NCI-H2081 treated with DMSO at 0.1 percent for 48 hours (cell line): ENCODE measurements around the gene ZNF195.
"Not testable (repeated sequence)": the region's sequence is repeated elsewhere in the genome, so short reads cannot be mapped to it uniquely, and the experiment has no call there.

Experiments used
- DNase-seq: peaks from one replicate; lab custom pipeline; 2025; lab: John Stamatoyannopoulos, UW

The ZNF195 gene

GRCh38 chr11:3402181-3402860 is 23.4 kb upstream of the ZNF195 start:
- not testable (repeated sequence) for DNase-seq

DNA sequence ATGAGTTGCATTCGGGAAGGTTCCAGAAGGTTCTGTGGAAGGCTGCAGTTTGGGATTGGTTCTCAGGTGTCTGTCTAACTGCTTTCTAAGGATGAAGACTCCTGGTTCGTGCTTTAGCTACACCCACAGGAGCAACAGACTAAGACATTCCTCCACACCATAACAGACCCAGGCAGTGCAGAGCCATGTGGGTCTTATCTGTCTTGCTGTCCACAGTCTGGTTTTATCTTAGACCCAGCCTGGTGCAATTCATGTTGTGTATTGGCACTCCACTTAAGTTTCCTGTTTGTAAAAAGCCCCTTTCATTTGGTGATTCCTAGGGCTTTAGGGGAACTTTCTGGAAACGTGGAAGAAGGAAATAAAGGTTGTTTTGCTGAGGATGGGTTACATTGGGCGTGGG is 22.1 kb upstream of the ZNF195 start:
- not testable (repeated sequence) for DNase-seq

- DNase-seq = not testable (repeated sequence)
Measured at GRCh38 chr11:3398509-3398908, 19.6 kb upstream of the ZNF195 start.

DNA sequence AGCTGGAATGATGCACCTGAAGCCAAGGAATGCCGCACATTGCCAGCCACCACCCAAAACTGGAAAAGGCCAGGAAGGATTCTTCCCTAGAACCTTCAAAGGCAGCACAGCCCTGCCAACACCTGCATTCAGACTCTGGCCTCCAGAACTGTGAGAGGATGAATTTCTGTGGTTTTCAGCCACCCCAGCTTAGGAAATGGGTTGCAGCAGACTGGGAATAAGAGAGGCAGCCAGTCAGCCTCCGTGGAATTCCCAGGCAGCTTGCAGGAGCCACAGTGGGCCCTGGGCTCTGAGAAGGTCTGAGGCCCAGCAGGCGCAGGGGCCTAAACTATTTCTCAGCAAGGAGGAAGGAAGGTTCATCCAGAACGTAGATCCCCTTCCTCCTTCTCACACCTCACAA is 19.2 kb upstream of the ZNF195 start:
- DNase-seq = not testable (repeated sequence)

GRCh38 chr11:3397210-3397609 is 18.3 kb upstream of the ZNF195 start:
- not testable (repeated sequence) for DNase-seq

DNA sequence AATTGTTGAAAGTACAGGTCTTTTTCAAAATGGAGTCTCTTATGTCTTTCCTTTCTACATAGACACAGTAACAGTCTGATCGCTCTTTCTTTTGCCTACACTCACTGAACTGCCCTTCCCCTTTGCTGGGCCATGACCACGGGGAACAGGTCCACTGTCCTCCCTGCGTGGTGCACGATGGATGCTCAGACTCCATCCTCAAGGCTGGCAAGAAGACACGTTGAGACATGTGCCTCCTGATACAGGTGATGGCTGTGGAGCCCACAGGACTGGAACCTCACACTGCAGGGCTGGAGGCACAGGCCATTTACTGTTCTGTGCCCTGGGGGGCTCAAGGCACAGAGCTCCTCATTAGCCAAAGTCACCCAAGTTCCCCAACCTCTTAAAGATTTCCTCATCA is 16.5 kb upstream of the ZNF195 start:
- not testable (repeated sequence) for DNase-seq

GRCh38 chr11:3394956-3395355 is 16.0 kb upstream of the ZNF195 start:
- not testable (repeated sequence) for DNase-seq

- DNase-seq = not testable (repeated sequence)
Measured at GRCh38 chr11:3393450-3393849, 14.5 kb upstream of the ZNF195 start.

DNA sequence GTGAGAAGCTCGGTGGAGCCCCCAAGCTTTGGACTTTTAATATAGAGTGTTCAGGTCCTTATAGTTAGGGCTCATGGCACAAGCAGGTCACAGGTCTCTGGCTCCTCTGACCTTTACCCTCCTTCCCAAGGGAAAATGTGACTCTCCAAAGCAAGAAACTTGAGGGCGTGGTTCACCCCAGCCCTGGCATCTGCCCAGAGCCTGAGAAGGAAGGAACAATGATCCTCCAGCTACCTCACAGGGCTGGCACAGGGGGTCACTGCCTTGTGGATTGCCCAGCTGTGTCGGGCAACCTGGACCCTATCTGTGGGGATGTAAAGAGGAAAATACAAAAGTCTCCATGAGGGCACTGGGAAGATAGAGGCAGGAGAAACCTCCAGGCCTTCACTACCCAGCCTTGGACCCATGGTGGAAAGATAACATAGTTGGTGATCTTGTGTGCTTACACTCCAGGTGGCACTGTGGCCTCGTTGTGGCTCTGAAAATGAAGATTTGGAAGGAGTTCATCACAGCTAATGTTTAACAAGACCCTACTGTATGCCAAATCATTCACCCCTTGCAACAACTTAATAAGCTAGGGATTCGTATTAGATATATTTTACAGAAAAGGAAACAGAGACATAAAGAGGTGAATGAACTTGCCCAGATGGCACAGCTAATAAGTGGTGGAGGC is 3.8 kb upstream of the ZNF195 start:
- DNase-seq = no peak

DNA sequence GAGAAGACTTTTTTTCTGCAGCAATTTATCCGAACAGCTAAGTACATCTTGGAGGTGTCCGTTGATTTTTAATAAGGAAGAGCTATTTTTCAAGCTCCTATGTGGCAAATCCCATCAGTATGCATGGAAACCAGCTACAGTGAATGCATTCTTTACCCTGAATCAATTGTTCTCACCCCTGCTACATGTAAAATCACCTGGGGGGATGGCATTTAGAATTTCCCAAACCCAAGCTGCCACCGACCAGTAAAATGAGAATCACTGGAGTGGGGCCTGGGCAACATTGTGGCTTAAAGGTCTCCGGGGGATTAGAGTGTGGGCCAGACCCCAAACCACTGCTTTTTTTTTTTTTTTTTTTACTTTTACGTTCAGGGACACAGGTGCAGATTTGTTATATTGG is 2.8 kb upstream of the ZNF195 start:
- no peak for DNase-seq

DNA sequence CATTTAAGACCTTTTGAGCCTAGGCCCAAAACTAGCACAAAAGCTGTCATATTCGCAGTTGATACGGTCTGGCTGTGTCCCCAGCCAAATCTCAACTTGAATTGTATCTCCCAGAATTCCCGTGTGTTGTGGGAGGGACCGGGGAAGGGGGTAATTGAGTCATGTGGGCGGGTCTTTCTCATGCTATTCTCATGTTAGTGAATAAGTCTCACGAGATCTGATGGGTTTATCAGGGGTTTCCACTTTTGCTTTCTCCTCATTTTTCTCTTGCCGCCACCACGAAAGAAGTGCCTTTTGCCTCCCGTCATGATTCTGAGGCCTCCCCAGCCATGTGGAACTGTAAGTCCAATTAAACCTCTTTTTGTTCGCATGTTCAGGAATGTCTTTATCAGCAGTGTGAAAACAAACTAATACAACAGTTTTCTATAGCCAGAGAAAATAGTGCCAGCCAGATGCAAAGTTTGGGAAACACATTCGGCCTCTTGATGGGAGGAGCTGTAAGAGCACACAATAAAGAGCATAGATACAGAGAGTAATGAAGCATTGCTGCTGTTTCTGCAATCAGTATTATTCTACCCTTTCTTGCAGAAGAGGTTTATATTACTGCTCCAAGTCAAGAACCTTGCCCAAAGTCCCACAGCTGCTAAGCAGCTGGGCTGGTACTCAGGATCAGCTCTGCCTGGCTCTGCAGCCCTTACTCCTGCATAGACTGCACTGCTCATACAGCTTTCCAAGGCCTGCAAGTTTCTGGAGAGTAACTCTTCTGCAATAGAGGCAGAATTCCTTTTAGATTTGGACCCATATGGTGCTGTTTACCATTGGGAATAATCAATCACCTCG is 2.0 kb upstream of the ZNF195 start:
- DNase-seq = no peak

DNA sequence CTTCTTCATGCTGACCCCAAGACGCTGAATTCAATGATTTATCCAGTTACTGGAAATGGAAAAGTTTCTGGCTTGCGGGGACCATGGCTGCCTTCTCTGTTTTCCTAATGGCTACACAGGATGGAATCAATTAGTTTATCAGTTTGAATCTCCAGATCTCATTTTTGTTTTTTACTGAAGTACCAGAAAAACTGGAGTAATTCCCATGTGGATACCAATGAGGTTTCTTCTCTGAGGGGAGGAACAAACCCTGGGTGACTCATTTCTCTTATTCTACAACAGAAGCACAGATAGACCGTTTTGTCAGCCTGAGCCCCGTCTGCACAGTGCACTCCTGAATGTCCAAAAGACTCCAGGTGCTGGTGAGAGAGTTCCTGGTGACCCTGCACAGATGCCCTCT is 3.4 kb downstream of the ZNF195 start:
- no peak for DNase-seq

GRCh38 chr11:3370311-3370870 is 8.6 kb downstream of the ZNF195 start:
- DNase-seq = no peak

GRCh38 chr11:3369366-3369765 is 9.6 kb downstream of the ZNF195 start:
- no peak for DNase-seq

GRCh38 chr11:3368199-3368598 is 10.7 kb downstream of the ZNF195 start:
- DNase-seq = no peak

GRCh38 chr11:3367221-3367620 is 11.7 kb downstream of the ZNF195 start:
- no peak for DNase-seq

GRCh38 chr11:3359092-3359824 is 19.7 kb downstream of the ZNF195 start:
- no peak for DNase-seq

DNA sequence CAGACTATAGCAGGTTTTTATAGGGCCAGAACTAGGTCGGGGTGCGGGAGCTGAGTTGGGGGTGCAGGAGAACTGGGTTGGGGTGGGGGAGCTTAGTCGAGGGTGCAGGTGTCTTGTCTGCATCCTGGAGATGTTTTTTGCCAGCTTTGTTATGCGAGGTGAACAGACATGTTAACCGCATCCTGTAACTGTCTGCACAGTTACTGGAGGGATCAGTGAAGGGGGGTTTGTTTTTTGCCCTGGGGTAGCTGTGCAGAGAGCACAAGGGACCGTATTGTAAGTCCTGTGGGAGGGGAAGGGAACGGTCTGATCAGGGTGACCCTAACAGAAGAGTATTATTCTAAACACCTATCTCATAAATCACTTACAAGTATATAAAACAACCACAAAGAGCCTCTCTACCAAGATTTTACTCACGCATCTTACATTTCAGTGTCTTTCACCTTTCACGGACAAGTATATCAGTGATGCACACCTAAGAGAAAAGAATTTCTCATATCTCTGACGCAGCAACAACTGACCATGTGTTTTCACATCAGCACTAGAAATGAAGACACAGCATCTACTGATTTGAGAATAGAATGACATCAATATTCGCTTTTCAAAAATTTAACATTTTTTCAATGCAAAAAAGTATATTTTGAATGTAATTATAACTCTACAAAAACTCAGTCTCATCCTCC is 20.8 kb downstream of the ZNF195 start:
- DNase-seq = no peak

DNA sequence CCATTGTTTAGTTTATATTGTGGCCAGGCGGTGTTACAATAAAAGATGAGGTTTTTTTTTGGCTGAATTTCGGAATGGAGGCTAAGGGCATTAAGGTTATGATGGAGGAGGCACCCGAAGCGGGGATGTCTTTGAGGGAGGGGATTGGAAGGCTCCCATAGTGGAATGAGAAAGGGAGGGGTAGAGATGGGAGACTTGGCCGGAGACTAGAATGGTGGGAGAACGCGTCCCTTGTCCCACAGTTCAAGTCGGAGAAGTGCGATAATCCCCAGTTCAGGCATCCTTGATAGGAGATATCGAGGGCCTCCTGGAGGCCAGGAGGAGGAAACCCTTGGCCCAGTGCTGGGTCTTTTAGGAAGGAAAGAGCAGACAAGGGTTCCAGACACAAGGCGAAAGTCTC is 21.6 kb downstream of the ZNF195 start:
- DNase-seq = no peak

GRCh38 chr11:3356858-3357257 is 22.1 kb downstream of the ZNF195 start:
- DNase-seq = no peak

DNA sequence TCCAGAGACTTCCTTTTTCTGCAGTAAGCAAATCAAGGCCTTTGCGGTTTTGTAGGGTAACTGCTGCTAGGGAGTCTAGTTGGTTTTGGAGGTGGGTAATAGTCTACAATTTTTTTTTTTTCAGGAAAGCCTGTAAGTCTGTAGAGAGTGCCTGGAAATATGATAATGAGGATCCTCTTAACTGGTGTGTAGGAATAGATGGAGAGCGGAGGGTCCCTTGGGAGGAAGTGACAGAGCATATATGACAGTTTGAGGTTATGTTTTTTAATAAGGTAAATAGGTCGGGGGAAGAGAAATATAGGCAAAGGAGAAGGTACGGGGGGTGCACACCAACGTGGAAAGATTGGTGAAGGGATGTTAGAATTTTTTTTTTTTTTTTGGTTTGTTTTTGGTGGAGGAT is 25.9 kb downstream of the ZNF195 start:
- DNase-seq = no peak
